HL-60 (cell line): Measurements from ENCODE around the gene AAK1.

Experiments
- DNase-seq, 2 experiments: peaks; one replicate each; pipeline ENCODE4 v3.0.0-alpha.2; 2010 to 2020; ENCODE audit warnings: low read depth in 1 of 2, low spot score in 1 of 2
- H3K27ac ChIP-seq: fragments of 250-450 bp; sonication (Bioruptor Pico); replicated peaks from 2 replicates; pipeline ENCODE4 v1.5.1; 2020; ENCODE audit warnings: mild to moderate bottlenecking, moderate library complexity
- H3K27me3 ChIP-seq: fragments of 250-450 bp; sonication (Bioruptor Pico); 2 replicates; pipeline ENCODE4 v1.5.1; 2021; ENCODE audit warnings: mild to moderate bottlenecking, moderate library complexity; ENCODE audit not compliant: insufficient read depth, poor library complexity, severe bottlenecking
- H3K4me3 ChIP-seq: replicated peaks from 2 replicates; pipeline ENCODE4 v1.5.1; 2011; ENCODE audit warnings: mild to moderate bottlenecking, control low read depth, low read length; ENCODE audit not compliant: insufficient read depth
- GABPA ChIP-seq: IDR thresholded peaks from 2 replicates; pipeline ENCODE4 v1.6.1; 2012; ENCODE audit warnings: low read depth
- POLR2AphosphoS5 ChIP-seq: IDR thresholded peaks from 2 replicates; pipeline ENCODE4 v1.6.1; 2012; ENCODE audit warnings: low read depth
- SPI1 ChIP-seq: IDR thresholded peaks from 2 replicates; pipeline ENCODE4 v1.6.1; 2012; ENCODE audit warnings: low read depth, mild to moderate bottlenecking, borderline replicate concordance
- TF ChIP-seq, protein P1 (sequence below): IDR thresholded peaks from one replicate; pipeline ENCODE4 v1.5.1; 2011; ENCODE audit warnings: low read length, control low read depth, inconsistent platforms; ENCODE audit not compliant: insufficient read depth
- TF ChIP-seq, protein P2 (sequence below): IDR thresholded peaks from 2 replicates; pipeline ENCODE4 v1.6.1; 2012; ENCODE audit warnings: low read depth; ENCODE audit not compliant: insufficient replicate concordance

AAK1 gene

GRCh38 chr2:69514819-69515218, 128.7 kb downstream of the AAK1 start:
- no peak for DNase-seq
- Histone ChIP-seq H3K27ac (no peak overlapping the region), H3K27me3 (no peaks in the 10 kb centered on the region), H3K4me3 (no peak overlapping the region)
- no peak for TF ChIP-seq SPI1
- TF ChIP-seq, protein P1, sequence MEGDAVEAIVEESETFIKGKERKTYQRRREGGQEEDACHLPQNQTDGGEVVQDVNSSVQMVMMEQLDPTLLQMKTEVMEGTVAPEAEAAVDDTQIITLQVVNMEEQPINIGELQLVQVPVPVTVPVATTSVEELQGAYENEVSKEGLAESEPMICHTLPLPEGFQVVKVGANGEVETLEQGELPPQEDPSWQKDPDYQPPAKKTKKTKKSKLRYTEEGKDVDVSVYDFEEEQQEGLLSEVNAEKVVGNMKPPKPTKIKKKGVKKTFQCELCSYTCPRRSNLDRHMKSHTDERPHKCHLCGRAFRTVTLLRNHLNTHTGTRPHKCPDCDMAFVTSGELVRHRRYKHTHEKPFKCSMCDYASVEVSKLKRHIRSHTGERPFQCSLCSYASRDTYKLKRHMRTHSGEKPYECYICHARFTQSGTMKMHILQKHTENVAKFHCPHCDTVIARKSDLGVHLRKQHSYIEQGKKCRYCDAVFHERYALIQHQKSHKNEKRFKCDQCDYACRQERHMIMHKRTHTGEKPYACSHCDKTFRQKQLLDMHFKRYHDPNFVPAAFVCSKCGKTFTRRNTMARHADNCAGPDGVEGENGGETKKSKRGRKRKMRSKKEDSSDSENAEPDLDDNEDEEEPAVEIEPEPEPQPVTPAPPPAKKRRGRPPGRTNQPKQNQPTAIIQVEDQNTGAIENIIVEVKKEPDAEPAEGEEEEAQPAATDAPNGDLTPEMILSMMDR, result no peak
- no peak for TF ChIP-seq POLR2AphosphoS5
- no peak for TF ChIP-seq GABPA

GRCh38 chr2:69514406-69514805, 129.1 kb downstream of the AAK1 start:
- H3K27me3 ChIP-seq, result no peaks in the 10 kb centered on the region
- no peak overlapping the region for H3K27ac ChIP-seq
- no peak for DNase-seq
- TF ChIP-seq, protein P2, sequence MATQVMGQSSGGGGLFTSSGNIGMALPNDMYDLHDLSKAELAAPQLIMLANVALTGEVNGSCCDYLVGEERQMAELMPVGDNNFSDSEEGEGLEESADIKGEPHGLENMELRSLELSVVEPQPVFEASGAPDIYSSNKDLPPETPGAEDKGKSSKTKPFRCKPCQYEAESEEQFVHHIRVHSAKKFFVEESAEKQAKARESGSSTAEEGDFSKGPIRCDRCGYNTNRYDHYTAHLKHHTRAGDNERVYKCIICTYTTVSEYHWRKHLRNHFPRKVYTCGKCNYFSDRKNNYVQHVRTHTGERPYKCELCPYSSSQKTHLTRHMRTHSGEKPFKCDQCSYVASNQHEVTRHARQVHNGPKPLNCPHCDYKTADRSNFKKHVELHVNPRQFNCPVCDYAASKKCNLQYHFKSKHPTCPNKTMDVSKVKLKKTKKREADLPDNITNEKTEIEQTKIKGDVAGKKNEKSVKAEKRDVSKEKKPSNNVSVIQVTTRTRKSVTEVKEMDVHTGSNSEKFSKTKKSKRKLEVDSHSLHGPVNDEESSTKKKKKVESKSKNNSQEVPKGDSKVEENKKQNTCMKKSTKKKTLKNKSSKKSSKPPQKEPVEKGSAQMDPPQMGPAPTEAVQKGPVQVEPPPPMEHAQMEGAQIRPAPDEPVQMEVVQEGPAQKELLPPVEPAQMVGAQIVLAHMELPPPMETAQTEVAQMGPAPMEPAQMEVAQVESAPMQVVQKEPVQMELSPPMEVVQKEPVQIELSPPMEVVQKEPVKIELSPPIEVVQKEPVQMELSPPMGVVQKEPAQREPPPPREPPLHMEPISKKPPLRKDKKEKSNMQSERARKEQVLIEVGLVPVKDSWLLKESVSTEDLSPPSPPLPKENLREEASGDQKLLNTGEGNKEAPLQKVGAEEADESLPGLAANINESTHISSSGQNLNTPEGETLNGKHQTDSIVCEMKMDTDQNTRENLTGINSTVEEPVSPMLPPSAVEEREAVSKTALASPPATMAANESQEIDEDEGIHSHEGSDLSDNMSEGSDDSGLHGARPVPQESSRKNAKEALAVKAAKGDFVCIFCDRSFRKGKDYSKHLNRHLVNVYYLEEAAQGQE, result no peak
- TF ChIP-seq, protein P1, result no peak
- TF ChIP-seq SPI1 (no peak), POLR2AphosphoS5 (no peak), GABPA (no peak)
- H3K4me3 ChIP-seq, result no peak overlapping the region

- Histone ChIP-seq H3K27me3 (no peaks in the 10 kb centered on the region), H3K27ac (no peak overlapping the region), H3K4me3 (no peak overlapping the region)
- no peak for DNase-seq
- TF ChIP-seq, protein P1, result no peak
- TF ChIP-seq, protein P2, result no peak
Observed at GRCh38 chr2:69512446-69512845, 131.1 kb downstream of the AAK1 start.

DNA sequence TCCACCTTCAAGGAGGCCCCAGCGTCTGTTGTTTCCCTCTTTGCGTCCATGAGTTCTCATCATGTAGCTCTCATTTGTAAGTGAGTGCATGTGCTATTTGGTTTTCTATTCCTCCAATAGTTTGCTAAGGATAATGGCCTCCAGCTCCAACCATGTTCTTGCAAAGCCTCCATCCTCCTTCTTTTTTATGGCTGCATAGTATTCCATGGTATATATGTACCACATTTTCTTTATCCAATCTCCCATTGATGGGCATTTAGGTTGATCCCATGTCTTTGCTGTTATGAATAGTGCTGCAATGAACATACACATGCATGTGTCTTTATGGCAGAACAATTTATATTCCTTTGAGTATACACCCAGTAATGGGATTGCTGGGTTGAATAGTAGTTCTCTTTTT, 133.3 kb downstream of the AAK1 start:
- TF ChIP-seq POLR2AphosphoS5 (no peak), SPI1 (no peak), GABPA (no peak)
- TF ChIP-seq, protein P1, result no peak
- Histone ChIP-seq H3K27me3 (no peaks in the 10 kb centered on the region), H3K27ac (no peak overlapping the region), H3K4me3 (no peak overlapping the region)
- DNase-seq, result no peak
